HepG2 (cell line): ENCODE results near the gene NMNAT3. TPM values are rescaled to one million over a fixed set of nuclear protein-coding genes. Genes with fewer than 3 reads are reported as not detected.

Experiments
- ATAC-seq: fragments of 200-7000 bp; cut with Tn5 transposase; 3 replicates; pipeline ENCODE4 v1.9.1; 2020; ENCODE audit warnings: mild to moderate bottlenecking, moderate library complexity
- BruUV-seq: library from RNA; stranded (reverse); fragments of 400-500 nt; replicated peaks from 2 replicates; lab custom pipeline; 2021; lab: Mats Ljungman, UMichigan
- CTCF ChIA-PET: fragments of 300-600 bp; formaldehyde crosslinking; extraction: SDS; loops from one replicate; lab custom pipeline; 2021; ENCODE audit warnings: low total read pairs, inconsistent platforms, low intra/inter-chr PET ratio; lab: Yijun Ruan, JAX
- POLR2A ChIA-PET: fragments of 350-600 bp; sonication (Branson Sonifier 250); formaldehyde crosslinking; loops from one replicate; lab custom pipeline; 2020; ENCODE audit warnings: antibody characterized with exemption, inconsistent platforms; lab: Yijun Ruan, JAX
- DNase-seq: peaks from one replicate; pipeline ENCODE4 v3.0.0-alpha.2; 2015; ENCODE audit warnings: low spot score
- FAIRE-seq: peaks from 3 replicates; lab custom pipeline; 2011; peaks lifted over from hg19 to GRCh38; lab: Jason Lieb, UNC
- H2AFZ ChIP-seq: one replicate; pipeline ENCODE4 v1.6.1; 2011; ENCODE audit warnings: low read length, inconsistent platforms
- H3K27ac ChIP-seq: fragments of 300-600 bp; 3 replicates; pipeline ENCODE4 v1.8.0; 2011; ENCODE audit warnings: mixed run types, mild to moderate bottlenecking, mixed read lengths, low read length, inconsistent platforms; ENCODE audit not compliant: insufficient read depth; ENCODE audit errors: extremely low read length
- H3K27me3 ChIP-seq, 2 experiments: fragments of 200-600 bp in 1 of 2; 2 replicates in 1 of 2; 3 replicates in 1 of 2; pipeline versions ENCODE4 v1.6.0 to v1.8.0; 2011; ENCODE audit warnings: low read length in 2 of 2, mild to moderate bottlenecking in 2 of 2, moderate library complexity in 2 of 2, inconsistent platforms in 1 of 2; ENCODE audit not compliant: insufficient read depth in 2 of 2, control insufficient read depth in 1 of 2
- H3K36me3 ChIP-seq, 2 experiments: fragments of 200-600 bp in 1 of 2; replicated peaks in 1 of 2; 2 replicates in 1 of 2; 3 replicates in 1 of 2; pipeline versions ENCODE4 v1.5.1 to v1.8.0; 2011; ENCODE audit warnings: low read length in 2 of 2, inconsistent platforms in 1 of 2; ENCODE audit not compliant: insufficient read depth in 2 of 2, control insufficient read depth in 1 of 2
- H3K4me1 ChIP-seq: 2 replicates; pipeline ENCODE4 v1.5.1; 2012; ENCODE audit warnings: low read length, inconsistent platforms; ENCODE audit not compliant: insufficient read depth
- H3K4me2 ChIP-seq: 2 replicates; pipeline ENCODE4 v1.6.0; 2011; ENCODE audit warnings: low read depth, low read length, inconsistent platforms
- H3K4me3 ChIP-seq, 3 experiments: fragments of 200-600 bp in 1 of 3; sonication (generic), shearing (Covaris generic) in 1 of 3; replicated peaks in 1 of 3; 2 replicates each; pipeline ENCODE4 v1.5.1; 2011 to 2016; ENCODE audit warnings: low read length in 3 of 3, inconsistent platforms in 2 of 3, low read depth in 2 of 3, mild to moderate bottlenecking in 2 of 3, control low read depth in 1 of 3, mixed read lengths in 1 of 3; ENCODE audit not compliant: insufficient read depth in 1 of 3
- H3K79me2 ChIP-seq: one replicate; pipeline ENCODE4 v1.6.1; 2011; ENCODE audit warnings: low read length, inconsistent platforms; ENCODE audit not compliant: insufficient read depth
- H3K9ac ChIP-seq: 2 replicates; pipeline ENCODE4 v1.6.0; 2011; ENCODE audit warnings: mild to moderate bottlenecking, low read depth, low read length, inconsistent platforms; ENCODE audit not compliant: insufficient read depth
- H3K9me3 ChIP-seq: 2 replicates; pipeline ENCODE4 v1.5.1; 2012; ENCODE audit warnings: mild to moderate bottlenecking, low read length
- H4K20me1 ChIP-seq: 2 replicates; pipeline ENCODE4 v1.6.0; 2011; ENCODE audit warnings: inconsistent platforms, mild to moderate bottlenecking, low read length, moderate library complexity; ENCODE audit not compliant: insufficient read depth
- HNRNPK ChIP-seq: fragments of 200-400 bp; formaldehyde crosslinking; IDR thresholded peaks from 2 replicates; pipeline ENCODE4 v1.6.1; 2018; ENCODE audit warnings: low read length, low read depth, moderate library complexity, mild to moderate bottlenecking; ENCODE audit not compliant: poor library complexity, severe bottlenecking
- KLF12 ChIP-seq: sonication (generic); formaldehyde crosslinking; IDR thresholded peaks from 2 replicates; pipeline ENCODE4 v1.4.0; 2020; ENCODE audit warnings: missing genetic modification reagents, borderline replicate concordance
- KLF16 ChIP-seq, 2 experiments: sonication (generic) in 1 of 2; formaldehyde crosslinking in 1 of 2; IDR thresholded peaks; 2 replicates each; pipeline versions ENCODE4 v1.6.1 to v1.8.0; 2016 to 2023; ENCODE audit warnings: missing genetic modification reagents in 2 of 2, missing compliant biosample characterization in 1 of 2
- MED13 ChIP-seq: sonication (generic); formaldehyde crosslinking; IDR thresholded peaks from 2 replicates; pipeline ENCODE4 v1.5.0; 2020; ENCODE audit warnings: missing genetic modification reagents
- TAF1 ChIP-seq: sonication (generic); formaldehyde crosslinking; IDR thresholded peaks from 2 replicates; pipeline ENCODE4 v1.4.0; 2020; ENCODE audit warnings: missing genetic modification reagents
- YEATS4 ChIP-seq: sonication (generic); formaldehyde crosslinking; IDR thresholded peaks from 2 replicates; pipeline ENCODE4 v1.4.0; 2020; ENCODE audit warnings: missing genetic modification reagents, borderline replicate concordance
- ZNF235 ChIP-seq: sonication (generic); formaldehyde crosslinking; IDR thresholded peaks from 2 replicates; pipeline ENCODE4 v1.8.1; 2023; ENCODE audit warnings: mild to moderate bottlenecking, missing genetic modification reagents, borderline replicate concordance
- ZNF501 ChIP-seq: sonication (generic); formaldehyde crosslinking; IDR thresholded peaks from 2 replicates; pipeline ENCODE4 v1.5.1; 2020; ENCODE audit warnings: mild to moderate bottlenecking, moderate library complexity, missing genetic modification reagents
- WGBS: methylation state at CpG from one replicate; pipeline ENCODE4 v1.1.6; 2017; ENCODE audit warnings: low lambda C conversion rate; 5-methylcytosine and 5-hydroxymethylcytosine counted together
- in situ Hi-C: cut with HindIII; loops from 2 replicates; pipeline ENCODE4 v1.10.0; 2017; ENCODE audit warnings: low pct_unique_long_range_greater_than_20kb; ENCODE audit not compliant: extremely low pct_ligation_motif_present
- intact Hi-C: fragments of 100-400 bp; cut with micrococcal nuclease; formaldehyde crosslinking; loops from one replicate; pipeline ENCODE4 v1.10.0; 2022; ENCODE audit not compliant: unreplicated experiment
- polyA plus RNA-seq, 8 experiments: library from polyadenylated mRNA; depleted of rRNA in 3 of 8; stranded (reverse) in 7 of 8; unstranded in 1 of 8; fragments of >200 nt; fragmentation: Illumina TruSeq in 4 of 8; extraction: Trizol in 4 of 8; gene quantifications; 2 replicates each; pipeline versions ENCODE4 v1.2.1 to v1.2.3, GENCODE V29; 2011 to 2016; ENCODE audit warnings: low read depth in 4 of 8, missing spikeins in 1 of 8, mixed read lengths in 1 of 8; ENCODE audit not compliant: insufficient read depth in 1 of 8
- total RNA-seq, 5 experiments: library from RNA; depleted of rRNA; stranded (reverse); fragments of >200 nt; fragmentation: Illumina TruSeq; extraction: Trizol; gene quantifications; 2 replicates each; pipeline ENCODE4 v1.2.3, GENCODE V29; 2016; ENCODE audit warnings: low read depth in 1 of 5
- TF ChIP-seq, protein P1 (sequence below): sonication (generic); formaldehyde crosslinking; IDR thresholded peaks from 2 replicates; pipeline ENCODE4 v1.4.0; 2020; ENCODE audit warnings: low read depth, missing genetic modification reagents
- TF ChIP-seq, protein P2 (sequence below): sonication (generic); formaldehyde crosslinking; IDR thresholded peaks from 2 replicates; pipeline ENCODE4 v1.4.0; 2020; ENCODE audit warnings: missing genetic modification reagents, borderline replicate concordance

Gene NMNAT3
- total and polyA plus RNA-seq, 2 of the 13 experiments (the other 11 are each of a cell fraction or from before 2014, with no cell fraction given) = 6.1 to 7.0 TPM

- no peaks in the 10 kb centered on the region for H3K79me2 ChIP-seq
- no peaks in the 10 kb centered on the region for H4K20me1 ChIP-seq
- POLR2A ChIA-PET = no interaction called here
- no peak overlapping the region for H3K27ac ChIP-seq
- no peak for TF ChIP-seq ZNF501
- no peak for TF ChIP-seq TAF1 (CRISPR knock-in tag)
- TF ChIP-seq KLF16 (CRISPR knock-in tag; IDR thresholded peaks at IDR 0.05) = no peak
- TF ChIP-seq MED13 (CRISPR knock-in tag) = no peak
- TF ChIP-seq HNRNPK = no peak
- no peak for TF ChIP-seq ZNF235 (CRISPR knock-in tag)
- TF ChIP-seq, protein P1, sequence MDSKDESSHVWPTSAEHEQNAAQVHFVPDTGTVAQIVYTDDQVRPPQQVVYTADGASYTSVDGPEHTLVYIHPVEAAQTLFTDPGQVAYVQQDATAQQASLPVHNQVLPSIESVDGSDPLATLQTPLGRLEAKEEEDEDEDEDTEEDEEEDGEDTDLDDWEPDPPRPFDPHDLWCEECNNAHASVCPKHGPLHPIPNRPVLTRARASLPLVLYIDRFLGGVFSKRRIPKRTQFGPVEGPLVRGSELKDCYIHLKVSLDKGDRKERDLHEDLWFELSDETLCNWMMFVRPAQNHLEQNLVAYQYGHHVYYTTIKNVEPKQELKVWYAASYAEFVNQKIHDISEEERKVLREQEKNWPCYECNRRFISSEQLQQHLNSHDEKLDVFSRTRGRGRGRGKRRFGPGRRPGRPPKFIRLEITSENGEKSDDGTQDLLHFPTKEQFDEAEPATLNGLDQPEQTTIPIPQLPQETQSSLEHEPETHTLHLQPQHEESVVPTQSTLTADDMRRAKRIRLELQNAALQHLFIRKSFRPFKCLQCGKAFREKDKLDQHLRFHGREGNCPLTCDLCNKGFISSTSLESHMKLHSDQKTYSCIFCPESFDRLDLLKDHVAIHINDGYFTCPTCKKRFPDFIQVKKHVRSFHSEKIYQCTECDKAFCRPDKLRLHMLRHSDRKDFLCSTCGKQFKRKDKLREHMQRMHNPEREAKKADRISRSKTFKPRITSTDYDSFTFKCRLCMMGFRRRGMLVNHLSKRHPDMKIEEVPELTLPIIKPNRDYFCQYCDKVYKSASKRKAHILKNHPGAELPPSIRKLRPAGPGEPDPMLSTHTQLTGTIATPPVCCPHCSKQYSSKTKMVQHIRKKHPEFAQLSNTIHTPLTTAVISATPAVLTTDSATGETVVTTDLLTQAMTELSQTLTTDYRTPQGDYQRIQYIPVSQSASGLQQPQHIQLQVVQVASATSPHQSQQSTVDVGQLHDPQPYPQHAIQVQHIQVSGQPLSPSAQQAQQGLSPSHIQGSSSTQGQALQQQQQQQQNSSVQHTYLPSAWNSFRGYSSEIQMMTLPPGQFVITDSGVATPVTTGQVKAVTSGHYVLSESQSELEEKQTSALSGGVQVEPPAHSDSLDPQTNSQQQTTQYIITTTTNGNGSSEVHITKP (CRISPR knock-in tag) = no peak
- TF ChIP-seq KLF12 (CRISPR knock-in tag) = no peak
- TF ChIP-seq, protein P2, sequence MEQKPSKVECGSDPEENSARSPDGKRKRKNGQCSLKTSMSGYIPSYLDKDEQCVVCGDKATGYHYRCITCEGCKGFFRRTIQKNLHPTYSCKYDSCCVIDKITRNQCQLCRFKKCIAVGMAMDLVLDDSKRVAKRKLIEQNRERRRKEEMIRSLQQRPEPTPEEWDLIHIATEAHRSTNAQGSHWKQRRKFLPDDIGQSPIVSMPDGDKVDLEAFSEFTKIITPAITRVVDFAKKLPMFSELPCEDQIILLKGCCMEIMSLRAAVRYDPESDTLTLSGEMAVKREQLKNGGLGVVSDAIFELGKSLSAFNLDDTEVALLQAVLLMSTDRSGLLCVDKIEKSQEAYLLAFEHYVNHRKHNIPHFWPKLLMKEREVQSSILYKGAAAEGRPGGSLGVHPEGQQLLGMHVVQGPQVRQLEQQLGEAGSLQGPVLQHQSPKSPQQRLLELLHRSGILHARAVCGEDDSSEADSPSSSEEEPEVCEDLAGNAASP (CRISPR knock-in tag) = no peak
- no peak for TF ChIP-seq YEATS4 (CRISPR knock-in tag)
- TF ChIP-seq, all 625 proteins: peak for 0
- BruUV-seq = no TSS peak
- H3K27me3 ChIP-seq = no peaks in the 10 kb centered on the region
- no peaks in the 10 kb centered on the region for H3K36me3 ChIP-seq
- peaks cover 34% of the 10 kb centered on the region for H3K4me1 ChIP-seq
- in situ Hi-C loops (no loop called here), intact Hi-C loops (no loop called here)
- no peak for DNase-seq
- H3K4me3 ChIP-seq = no peak overlapping the region
- no peak for ATAC-seq
- H3K9me3 ChIP-seq = no peaks in the 10 kb centered on the region
- CTCF ChIA-PET = no interaction called here
- H3K4me2 ChIP-seq = no peak overlapping the region
- H2AFZ ChIP-seq = no peak overlapping the region
- FAIRE-seq = no peak
- WGBS = 70% methylated on average over 2 of the region's 2 CpGs
- no peak overlapping the region for H3K9ac ChIP-seq
These were observed 147.1 kb downstream of the NMNAT3 start for GRCh38 chr3:139530717-139531116.
